GM21367 (cell line): Measurements from ENCODE around the gene SLC25A47.
"Not testable (repeated sequence)": the region's sequence is repeated elsewhere in the genome, so short reads cannot be mapped to it uniquely, and the experiment has no call there.

ENCODE experiments used
- ATAC-seq: cut with Tn5 transposase; IDR thresholded peaks from one replicate; pipeline ENCODE4 v1.9.1; 2021; ENCODE audit not compliant: unreplicated experiment

Gene SLC25A47

DNA sequence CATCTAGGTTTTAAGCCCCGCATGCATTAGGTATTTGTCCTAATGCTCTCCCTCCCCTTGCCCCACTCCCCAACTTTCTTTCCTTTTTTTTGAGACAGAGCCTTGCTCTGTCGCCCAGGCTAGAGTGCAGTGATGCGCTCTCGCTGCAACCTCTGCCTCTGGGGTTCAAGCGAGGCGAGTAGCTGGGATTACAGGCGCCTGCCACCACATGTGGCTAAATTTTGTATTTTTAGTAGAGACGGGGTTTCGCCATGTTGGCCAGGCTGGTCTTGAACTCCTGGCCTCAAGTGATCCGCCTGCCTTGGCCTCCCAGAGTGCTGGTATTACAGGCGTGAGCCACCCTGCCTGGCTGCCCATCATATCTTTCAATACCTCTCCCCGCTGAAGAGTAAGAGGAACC is 19.7 kb downstream of the SLC25A47 start:
- ATAC-seq: not testable (repeated sequence)

DNA sequence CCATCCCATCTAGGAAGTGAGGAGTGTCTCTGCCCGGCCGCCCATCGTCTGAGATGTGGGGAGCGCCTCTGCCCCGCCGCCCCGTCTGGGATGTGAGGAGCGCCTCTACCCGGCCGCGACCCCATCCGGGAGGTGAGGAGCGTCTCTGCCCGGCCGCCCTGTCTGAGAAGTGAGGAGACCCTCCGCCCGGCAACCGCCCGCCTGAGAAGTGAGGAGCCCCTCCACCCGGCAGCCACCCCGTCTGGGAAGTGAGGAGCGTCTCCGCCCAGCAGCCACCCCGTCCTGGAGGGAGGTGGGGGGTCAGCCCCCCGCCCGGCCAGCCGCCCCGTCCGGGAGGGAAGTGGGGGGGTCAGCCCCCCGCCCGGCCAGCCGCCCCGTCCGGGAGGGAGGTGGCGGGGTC is 21.5 kb downstream of the SLC25A47 start:
- ATAC-seq: not testable (repeated sequence)

DNA sequence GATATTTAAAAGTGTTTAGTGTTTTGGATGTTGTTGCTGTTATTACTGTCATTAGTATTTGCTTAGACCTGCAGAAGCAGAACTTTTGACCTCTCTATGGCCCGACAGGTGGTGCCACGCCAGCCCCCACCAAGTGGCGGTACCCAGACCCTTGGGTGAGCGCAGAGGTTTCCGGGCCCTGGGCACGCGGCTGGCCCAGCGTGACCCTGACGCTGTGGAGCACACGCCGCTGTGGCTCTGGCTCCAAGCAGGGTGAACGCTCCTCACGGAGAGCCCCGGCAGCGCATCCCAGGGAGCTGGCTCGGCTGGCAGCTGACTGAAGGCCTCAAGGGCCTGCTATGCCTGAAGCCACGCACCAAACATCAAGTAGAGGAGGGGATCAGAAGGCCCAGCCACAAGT is 22.6 kb downstream of the SLC25A47 start:
- ATAC-seq: no peak

DNA sequence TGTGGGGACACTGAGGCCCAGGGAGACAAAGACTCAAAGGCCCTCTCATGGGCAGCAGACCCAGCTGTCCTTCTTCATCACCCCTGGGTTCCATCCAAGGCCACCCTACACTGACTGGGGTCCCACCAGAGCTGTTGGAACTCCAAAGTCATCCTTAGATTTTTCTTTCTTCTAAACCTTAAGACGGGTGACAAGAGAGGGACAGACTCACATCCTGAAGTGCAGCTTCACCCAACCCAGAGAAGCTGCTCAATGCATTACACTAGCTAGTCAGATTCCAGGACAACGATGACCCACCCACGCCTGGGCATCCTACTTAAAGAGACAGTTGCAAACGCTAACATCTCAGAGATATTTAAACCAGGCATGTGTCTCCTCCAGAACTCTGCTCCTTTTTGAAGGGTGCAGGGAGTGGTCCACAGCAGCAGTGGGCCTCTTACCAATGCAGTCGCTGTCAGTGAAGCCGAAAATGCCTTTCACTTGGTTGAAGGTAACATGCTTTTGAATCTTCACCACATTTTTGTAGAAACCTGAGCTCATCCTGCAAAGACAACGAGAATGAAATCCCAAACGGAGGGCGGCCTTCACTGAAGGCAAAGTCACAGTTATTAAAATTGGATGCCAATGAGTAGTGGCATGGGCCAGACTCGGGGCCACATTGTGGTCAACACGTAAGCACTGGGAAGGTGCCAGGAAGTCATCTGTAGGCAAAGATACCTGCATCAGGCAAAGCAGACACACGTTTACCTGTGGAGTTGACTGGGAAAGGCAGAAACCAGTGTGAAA is 23.4 kb downstream of the SLC25A47 start:
- no peak for ATAC-seq

DNA sequence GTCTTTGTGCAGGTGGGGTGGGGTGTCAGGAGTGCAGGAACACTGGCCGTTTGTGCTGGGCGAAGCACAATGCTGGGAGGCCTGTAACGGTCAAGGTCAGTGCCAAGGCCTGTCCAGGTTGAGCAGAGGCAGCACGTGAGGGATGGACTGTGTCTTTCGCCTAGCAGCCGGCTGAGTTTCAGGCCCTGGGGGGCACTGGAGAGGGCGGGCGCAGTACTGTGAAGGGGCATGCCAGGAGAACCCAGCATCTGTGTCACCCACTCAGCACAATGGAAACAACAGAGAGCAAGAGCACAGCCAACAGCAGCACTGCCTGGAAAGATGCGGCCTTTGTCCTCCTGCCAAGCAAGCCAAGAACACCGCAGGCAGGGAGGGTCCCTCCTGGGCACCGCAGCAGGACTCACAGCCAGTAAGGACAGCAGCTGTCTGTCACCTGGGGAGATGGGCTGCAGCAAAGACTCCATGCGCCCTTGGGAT is 25.2 kb downstream of the SLC25A47 start:
- ATAC-seq: no peak

DNA sequence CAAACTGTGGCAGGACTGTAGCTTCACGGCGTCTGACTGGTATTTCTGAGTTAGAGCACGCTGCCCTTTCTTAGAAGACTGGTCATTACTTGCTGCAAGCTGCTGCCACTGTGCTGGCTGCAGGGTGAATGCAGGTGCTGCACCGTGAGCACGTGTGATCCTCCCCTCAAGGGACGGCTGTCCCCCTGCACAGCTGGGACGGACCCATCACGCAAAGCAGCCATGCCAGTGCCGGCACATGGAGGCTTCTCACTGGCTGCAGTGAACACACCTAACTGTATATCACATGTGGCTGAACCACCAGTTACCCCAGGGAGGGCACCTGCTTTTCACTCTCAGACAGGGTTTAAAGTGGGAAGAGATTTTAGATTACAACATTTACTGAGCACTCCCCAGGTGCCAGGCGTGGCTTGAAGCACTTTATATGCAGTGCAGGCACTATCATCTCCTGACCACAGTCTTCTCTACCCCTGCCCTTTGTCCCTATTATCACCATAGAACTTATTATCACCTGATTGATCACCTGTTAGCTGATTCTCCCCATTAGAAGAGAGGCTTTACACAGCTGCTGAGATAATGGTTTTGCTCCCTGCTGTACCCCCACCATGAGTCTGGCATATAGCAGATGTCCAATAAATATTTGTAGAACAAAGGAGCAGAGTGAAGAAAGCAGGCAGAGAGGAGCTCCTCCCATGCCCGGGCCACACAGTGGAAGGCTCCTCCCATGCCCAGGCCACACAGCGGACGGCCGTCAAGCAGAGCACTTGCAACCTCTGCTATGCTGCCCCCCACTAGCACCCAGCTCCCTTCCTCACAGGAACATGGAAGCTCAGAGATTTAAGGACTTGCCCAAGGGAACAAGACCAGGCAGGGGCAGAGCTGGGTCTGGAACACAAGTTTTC is 25.9 kb downstream of the SLC25A47 start:
- ATAC-seq: no peak

DNA sequence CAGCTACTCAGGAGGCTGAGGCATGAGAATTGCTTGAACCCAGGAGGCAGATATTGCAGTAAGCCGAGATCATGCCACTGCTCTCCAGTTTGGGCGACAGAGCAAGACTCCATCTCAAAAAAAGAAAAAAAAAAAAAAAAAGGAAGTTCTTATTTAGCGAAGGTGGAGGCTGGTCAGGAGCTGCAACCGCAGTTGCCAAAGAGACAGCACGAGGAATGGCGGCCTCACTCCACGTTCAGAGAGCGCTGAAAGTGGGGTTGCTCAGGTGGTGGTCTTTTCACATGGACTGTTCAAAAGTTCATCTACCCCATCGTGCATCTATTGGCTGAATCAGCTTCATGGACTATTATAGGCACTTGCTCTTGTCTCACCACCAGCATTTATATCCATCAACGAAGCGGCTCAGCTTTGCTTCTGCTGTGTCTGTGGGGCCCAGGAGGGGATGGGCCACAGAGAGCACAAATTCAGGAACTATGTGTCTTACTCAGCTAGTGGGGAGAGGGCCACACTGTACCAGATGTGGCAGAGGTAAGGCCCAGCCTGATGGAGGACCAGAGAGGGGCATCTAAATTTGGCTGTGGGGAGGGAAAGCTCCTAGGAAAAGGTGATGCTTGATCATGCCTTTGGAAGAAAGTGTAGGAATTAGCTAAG is 27.3 kb downstream of the SLC25A47 start:
- no peak for ATAC-seq

DNA sequence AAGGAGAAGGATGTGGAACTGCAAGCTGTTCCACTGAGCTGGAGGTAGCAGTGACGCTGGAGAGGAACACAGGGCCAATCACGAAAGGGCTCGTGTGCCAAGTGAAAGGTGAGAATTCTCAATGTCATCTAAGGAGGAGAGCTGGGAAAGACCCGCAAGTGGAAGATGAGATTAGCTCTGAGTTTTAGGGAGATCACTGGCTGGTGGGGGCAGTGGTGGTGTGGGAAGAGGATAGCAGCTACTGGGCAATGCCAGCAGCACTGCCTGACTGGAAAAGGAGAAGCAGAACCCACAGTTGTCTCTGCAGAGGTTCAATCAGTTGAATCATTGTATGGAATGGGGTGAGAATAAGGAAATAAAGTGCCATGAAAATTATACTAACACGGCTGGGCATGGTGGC is 27.8 kb downstream of the SLC25A47 start:
- ATAC-seq: no peak

DNA sequence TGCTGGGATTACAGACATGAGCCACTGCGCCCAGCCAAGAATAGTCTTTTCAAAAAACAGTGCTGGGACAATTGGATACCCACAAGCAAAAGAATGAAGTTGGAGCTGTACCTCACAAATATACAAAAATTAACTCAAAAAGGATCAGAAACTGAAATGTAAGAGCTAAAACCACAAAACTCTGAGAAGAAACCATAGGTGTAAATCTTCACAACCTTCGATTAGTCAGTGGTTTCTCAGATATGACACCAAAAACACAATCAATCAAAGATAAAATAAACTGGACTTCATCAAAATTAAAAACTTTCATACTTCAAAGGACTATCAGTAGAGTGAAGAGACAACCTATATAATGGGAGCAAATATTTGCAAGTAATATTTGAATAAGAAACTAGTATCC is 35.3 kb downstream of the SLC25A47 start:
- ATAC-seq: no peak

DNA sequence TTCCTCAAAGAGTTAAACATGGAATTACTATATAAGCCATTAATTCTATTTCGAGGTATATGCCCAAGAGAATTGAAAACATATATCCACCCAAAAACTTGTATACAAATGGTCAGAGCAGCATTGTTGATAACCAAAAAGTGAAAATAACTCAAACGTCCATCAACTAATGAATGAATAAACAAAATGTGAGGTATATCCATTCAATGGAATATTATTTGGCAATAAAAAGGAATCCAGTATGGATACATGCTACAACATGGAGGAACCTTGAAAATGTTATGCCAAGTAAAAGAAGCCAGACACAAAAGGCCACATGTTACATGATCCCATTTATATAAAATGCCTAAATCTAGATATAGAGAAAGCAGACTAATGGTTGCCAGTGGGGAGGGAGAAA is 36.0 kb downstream of the SLC25A47 start:
- ATAC-seq: no peak

DNA sequence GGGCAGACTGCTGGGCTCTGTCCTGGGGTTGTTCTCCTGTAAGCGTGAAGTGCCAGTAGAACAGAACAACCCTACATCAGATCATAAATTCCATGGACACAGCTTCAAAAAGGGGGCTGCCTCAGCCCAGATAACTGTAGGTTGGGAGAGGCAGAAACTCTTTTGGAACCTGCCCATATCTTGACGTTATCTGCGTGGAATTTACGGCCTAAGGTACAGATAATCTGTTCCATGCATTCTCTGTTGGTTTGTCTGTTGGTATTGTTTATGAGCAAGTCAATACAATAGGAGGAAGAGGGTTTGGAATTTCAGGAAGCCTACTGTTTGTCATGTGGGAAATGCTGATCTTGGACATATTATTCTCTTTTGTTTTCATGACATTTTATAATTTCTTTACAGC is 36.7 kb downstream of the SLC25A47 start:
- no peak for ATAC-seq

DNA sequence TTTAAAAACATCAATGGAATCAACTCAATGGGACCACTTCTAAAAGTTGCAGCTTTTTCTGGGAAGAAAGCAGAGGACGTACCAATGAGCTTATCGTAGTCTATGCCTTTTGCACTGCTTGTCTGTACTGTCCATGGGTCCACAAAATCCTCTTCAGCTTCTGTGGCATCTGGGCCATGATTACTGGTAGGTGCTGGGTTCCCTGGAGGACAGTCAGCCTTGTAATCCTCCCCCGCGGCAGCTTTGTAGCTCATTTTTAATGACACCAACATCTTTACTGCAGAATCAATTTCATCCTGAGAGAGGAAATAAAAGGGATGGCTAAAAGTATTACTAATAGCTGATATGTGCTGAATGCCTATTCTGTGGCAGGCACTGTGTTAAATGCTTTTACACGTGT is 38.5 kb downstream of the SLC25A47 start:
- no peak for ATAC-seq

DNA sequence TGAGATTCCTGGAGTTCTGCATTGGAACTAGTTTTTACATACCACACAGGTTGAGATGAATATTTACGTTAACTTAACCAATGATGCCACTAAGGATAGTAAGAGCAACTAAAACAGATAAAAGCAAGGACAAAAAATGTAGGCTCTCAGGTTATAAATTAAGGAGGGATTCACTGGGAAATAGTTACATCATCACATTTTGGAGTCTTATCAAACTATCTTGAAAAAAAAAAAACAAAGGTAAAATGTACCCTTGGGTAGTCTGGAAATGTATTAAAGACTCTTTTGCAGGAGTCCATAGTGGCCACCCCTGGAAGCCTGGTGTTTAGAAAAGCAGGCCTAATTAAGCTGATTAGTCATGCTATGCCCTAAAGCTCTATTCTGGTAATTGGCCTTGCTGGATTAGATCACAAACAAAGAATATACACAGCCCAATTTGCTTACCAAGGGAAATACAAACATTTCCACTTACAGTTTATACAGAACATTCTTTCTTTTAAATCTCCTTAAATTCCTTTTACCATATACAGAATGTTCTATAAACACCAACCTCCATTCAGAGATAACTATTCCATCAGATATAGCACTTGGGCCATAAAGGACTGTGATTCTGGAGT is 39.3 kb downstream of the SLC25A47 start:
- ATAC-seq: no peak

DNA sequence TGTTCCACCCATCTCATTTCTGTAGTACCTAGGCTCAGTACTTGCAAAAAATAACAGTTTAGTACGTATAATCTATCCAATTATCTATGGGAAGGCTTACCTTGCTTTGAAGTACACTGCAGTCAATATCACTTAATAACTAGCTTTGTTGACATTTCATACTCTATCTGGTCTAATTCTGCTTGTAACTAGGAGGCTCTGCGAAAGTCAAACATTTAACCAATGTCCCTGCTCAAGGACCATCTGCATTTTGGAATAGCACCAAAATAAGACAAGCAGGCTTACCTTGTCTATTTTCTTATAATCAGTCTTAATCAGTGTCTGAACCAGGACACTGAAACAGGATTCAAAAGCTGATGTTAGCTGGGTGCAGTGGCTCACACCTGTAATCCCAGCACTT is 39.9 kb downstream of the SLC25A47 start:
- ATAC-seq: no peak

DNA sequence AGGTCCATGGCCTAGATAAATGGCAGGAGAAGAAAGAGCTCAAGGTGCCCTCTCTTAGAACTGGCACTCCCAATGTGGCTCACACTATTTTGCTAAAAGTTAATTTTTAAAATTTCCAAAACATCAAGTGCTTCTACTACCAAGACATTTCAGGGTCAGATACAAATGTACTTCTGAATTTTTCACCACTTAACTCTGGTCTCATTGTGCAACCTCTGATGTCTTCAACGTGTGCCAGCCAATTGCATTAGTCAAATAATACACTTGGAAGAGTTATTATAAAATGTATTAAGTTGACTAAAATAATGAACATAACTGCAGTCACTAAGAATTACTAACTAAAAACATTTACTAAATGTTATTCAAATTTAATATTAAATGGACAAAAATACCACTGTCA is 41.3 kb downstream of the SLC25A47 start:
- ATAC-seq: no peak

DNA sequence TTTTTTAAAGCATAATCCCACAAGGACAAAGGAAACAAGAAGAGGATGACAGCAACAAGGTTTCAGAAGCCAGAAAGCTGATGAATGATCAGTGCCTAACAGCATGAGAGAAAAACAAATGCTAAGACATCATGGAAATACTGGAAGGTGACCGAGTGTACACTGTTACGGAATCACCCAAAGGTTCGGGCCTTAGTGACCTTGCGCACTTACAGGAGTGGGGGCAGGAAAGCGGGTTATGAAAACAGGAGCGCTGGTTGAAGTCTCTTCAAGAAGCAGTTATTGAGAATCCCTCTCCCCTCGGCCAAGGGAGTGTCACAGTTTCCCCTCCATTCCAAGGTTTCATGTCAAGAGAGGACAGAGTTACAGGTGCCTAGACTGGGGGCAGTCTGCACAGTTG is 42.6 kb downstream of the SLC25A47 start:
- ATAC-seq: no peak

DNA sequence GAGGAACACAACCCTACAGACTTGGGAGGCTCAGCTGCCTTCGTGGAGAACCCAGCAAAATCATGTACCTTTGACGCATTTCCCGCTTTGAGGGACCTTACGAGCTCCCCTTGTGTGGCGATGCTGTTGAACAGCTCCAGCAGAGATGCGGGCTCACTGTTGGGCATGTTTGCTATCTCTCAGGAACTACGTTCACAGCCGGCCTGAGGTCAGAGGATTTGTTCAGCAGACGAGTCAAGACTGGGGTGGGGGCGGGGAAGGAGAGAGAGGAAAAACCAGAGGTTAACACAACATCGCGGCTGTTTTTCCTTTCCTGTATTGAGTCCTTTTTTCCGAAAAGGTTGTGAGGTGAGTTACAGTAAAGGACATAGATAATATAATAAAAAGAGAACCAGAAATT is 45.9 kb downstream of the SLC25A47 start:
- ATAC-seq: no peak

DNA sequence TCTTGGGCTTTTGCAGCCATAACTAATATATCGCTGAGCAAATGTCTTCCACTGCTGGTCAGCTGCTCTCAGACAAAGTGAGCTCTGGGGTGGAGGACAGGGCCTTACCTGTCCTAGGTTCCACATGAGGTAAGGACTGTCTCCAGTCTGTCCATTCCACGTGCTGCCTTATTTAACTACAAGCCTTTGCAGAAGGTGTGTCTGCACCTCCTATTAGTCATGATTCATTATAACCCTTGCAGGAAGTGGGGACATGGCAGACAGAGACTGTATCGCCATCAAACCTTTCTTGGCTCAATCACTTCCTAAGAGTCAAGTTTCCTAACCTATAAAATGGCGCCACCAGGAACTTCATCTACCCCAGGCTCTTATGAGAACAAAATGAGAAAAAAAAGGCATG is 46.9 kb downstream of the SLC25A47 start:
- no peak for ATAC-seq

DNA sequence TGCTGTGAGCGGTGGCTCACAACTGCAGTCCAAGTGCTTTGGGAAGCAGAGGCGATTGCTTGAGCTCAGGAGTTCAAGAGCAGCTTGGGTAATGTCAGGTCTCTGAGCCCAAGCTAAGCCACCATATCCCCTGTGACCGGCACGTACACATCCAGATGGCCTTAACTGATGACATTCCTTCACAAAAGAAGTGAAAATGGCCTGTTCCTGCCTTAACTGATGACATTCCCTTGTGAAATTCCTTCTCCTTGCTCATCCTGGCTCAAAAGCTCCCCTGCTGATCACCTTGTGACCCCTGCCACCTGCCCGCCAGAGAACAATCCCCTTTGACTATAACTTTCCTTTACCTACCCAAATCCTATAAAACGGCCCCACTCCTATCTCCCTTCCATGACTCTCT is 48.6 kb downstream of the SLC25A47 start:
- ATAC-seq: no peak

DNA sequence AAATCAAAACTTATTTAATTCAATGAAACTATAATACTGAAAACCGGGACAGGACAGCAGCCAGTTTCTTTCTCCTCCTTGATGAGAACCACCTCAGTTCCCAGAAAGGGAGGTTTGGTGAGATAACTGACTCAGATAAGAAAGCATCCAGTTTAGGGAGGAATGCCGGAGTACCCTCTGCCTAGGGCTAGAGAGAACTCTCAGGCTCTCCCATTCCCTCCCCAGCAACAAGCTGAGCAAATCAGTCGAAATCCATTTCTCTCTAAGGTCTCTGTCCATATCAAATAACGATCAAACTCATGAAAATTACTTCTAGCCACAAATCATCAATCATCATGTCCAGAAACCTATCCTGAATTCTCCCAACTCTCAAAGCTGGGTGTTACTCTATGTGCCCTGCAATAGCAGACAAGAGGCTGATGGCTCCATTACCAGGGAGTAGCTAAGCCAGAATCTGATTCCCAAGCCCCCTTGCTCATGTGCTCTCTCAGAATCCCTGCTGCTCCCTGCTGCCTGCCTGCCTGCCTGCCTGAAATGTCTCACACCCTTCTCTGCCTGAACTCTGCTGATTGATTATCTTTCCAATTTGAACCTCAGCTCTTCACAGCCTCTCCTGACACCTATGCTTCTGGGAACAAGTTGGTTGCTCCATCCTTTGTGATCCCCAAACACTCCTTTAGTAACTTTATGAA is 49.4 kb downstream of the SLC25A47 start:
- no peak for ATAC-seq

DNA sequence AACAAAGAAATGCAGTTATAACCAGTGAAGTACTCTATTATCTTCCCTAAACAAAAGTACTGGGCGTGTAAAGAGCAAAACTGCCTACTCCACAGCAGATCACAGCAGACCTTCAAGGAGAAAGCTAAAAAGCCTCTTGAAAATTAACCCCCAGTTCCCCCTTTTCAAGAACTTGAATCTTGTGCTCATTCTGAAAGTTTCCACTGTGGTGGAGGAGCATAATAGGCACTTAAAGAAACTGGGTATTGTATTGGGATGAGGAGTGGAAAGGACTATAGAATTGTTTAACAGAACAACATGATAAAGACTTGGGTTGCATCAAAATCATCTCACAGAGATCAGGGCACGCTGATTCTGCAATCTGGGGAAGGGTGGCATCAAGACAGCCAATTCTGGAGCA is 51.1 kb downstream of the SLC25A47 start:
- ATAC-seq: no peak
